Transverse colon (tissue), 4 donors: ENCODE results near the gene AACS. TPM values are rescaled to one million over a fixed set of nuclear protein-coding genes. Genes with fewer than 3 reads are reported as not detected.
"Not testable (repeated sequence)": the region's sequence is repeated elsewhere in the genome, so short reads cannot be mapped to it uniquely, and the experiment has no call there.

Source experiments
- DNase-seq: peaks from one replicate; pipeline ENCODE4 v3.0.0-alpha.2; 2019
- H3K27ac ChIP-seq, 4 donors: fragments of 200-600 bp; sonication (generic); 2 replicates each; pipeline ENCODE4 v1.5.1; 2016 to 2018; ENCODE audit warnings: inconsistent platforms in 4 of 4
- H3K27me3 ChIP-seq: fragments of 200-600 bp; sonication (generic); 2 replicates; pipeline ENCODE4 v1.5.1; 2017; ENCODE audit warnings: inconsistent platforms
- H3K36me3 ChIP-seq, 4 donors: fragments of 200-600 bp; sonication (generic); 2 replicates each; pipeline ENCODE4 v1.5.1; 2017 to 2019; ENCODE audit warnings: inconsistent platforms in 4 of 4
- H3K4me1 ChIP-seq, 4 donors: fragments of 200-600 bp; sonication (generic); 2 replicates each; pipeline ENCODE4 v1.5.1; 2017 to 2020; ENCODE audit warnings: inconsistent platforms in 4 of 4
- H3K4me3 ChIP-seq, 4 donors: fragments of 200-600 bp; sonication (generic); 1 replicate in 1 of 4; 2 replicates in 3 of 4; pipeline versions ENCODE4 v1.5.1 to v1.6.1; 2017 to 2019; ENCODE audit warnings: inconsistent platforms in 4 of 4
- H3K9me3 ChIP-seq, 2 donors: fragments of 200-600 bp; sonication (generic); 2 replicates each; pipeline ENCODE4 v1.5.1; 2017 to 2019; ENCODE audit warnings: inconsistent platforms in 2 of 2
- EP300 ChIP-seq: sonication (generic); formaldehyde crosslinking; IDR thresholded peaks from one replicate; pipeline ENCODE4 v1.6.1; 2017; ENCODE audit warnings: antibody characterized with exemption, low read depth
- POLR2A ChIP-seq: fragments of 450-650 bp; IDR thresholded peaks from one replicate; pipeline ENCODE4 v1.6.1; 2016; ENCODE audit warnings: antibody characterized with exemption, mild to moderate bottlenecking, moderate library complexity
- POLR2AphosphoS5 ChIP-seq, 3 donors: sonication (generic); formaldehyde crosslinking; IDR thresholded peaks; one replicate each; pipeline ENCODE4 v1.6.1; 2016; ENCODE audit warnings: antibody characterized with exemption in 3 of 3
- WGBS, 2 donors: methylation state at CpG; one replicate each; pipeline ENCODE4 v1.1.5; 2018; ENCODE audit warnings: low coverage in 1 of 2; 5-methylcytosine and 5-hydroxymethylcytosine counted together
- in situ Hi-C, 4 donors: fragments of 200-750 bp; cut with MboI; loops; one replicate each; pipeline versions ENCODE4 v1.15.0 to v1.15.1; 2017; ENCODE audit warnings: low sequenced_read_pairs in 3 of 4, low pct_ligation_motif_present in 1 of 4, low pct_unique_long_range_greater_than_20kb in 1 of 4
- intact Hi-C: fragments of 100-400 bp; cut with DNase I; formaldehyde crosslinking; loops from one replicate; pipeline ENCODE4 v1.15.1; 2023; ENCODE audit warnings: low total_unique reads
- total RNA-seq, 4 donors: library from RNA; depleted of rRNA; stranded (reverse); fragments of >200 nt; gene quantifications; one replicate each; pipeline ENCODE4 v1.1.0, GENCODE V29; 2016
- TF ChIP-seq, protein P1 (sequence below), 5 experiments: fragments of 200-600 bp in 3 of 5; fragments of 450-650 bp in 2 of 5; sonication (generic) in 3 of 5; IDR thresholded peaks; 1 replicate in 2 of 5; 2 replicates in 3 of 5; pipeline ENCODE4 v1.5.1; 2016 to 2017; ENCODE audit warnings: antibody characterized with exemption in 5 of 5, inconsistent platforms in 3 of 5, mild to moderate bottlenecking in 2 of 5, moderate library complexity in 1 of 5

AACS gene
- total RNA-seq, 4 donors from 2014 or later, result 18.5 to 33.7 (median 27.1) TPM

GRCh38 chr12:125025606-125026235 lies 39.5 kb upstream of the AACS start:
- in situ Hi-C loops, result no loop called here

DNA sequence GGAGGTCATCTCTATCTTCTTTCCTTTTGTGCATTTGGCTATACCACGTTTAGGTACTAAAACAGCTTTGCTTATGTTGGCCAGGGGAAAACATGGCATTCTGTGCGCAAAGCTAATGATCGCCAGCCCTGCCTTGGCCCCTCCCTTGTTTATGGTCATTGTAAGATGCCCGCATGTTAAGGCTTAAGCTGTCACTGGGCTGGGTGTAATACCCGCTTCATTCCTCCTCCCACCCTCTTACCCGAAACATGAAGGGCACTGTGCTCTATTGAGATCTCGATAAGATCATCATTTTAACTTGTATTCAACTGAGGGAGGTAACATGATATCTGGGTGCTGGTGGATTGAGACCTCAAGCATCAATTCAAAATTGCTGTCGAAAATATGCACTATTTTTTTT lies 37.1 kb upstream of the AACS start:
- Histone ChIP-seq H3K27me3 (no peaks in the 10 kb centered on the region), H3K36me3 (no peaks in the 10 kb centered on the region), H3K9me3 (no peaks in the 10 kb centered on the region), H3K27ac (no peak overlapping the region), H3K4me1 (no peaks in the 10 kb centered on the region), H3K4me3 (no peak overlapping the region)
- 79 to 88% methylated on average over 4 to 8 of the region's 8 CpGs for WGBS, 2 donors
- no peak for DNase-seq
- intact Hi-C loops (no loop called here), in situ Hi-C loops (no loop called here)
- TF ChIP-seq EP300 (no peak), POLR2AphosphoS5 (IDR thresholded peaks at IDR 0.05) (no peak), POLR2A (no peak)
- TF ChIP-seq, protein P1, sequence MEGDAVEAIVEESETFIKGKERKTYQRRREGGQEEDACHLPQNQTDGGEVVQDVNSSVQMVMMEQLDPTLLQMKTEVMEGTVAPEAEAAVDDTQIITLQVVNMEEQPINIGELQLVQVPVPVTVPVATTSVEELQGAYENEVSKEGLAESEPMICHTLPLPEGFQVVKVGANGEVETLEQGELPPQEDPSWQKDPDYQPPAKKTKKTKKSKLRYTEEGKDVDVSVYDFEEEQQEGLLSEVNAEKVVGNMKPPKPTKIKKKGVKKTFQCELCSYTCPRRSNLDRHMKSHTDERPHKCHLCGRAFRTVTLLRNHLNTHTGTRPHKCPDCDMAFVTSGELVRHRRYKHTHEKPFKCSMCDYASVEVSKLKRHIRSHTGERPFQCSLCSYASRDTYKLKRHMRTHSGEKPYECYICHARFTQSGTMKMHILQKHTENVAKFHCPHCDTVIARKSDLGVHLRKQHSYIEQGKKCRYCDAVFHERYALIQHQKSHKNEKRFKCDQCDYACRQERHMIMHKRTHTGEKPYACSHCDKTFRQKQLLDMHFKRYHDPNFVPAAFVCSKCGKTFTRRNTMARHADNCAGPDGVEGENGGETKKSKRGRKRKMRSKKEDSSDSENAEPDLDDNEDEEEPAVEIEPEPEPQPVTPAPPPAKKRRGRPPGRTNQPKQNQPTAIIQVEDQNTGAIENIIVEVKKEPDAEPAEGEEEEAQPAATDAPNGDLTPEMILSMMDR (IDR thresholded peaks at IDR 0.05), result no peak

More at GRCh38 chr12:125025606-125026235, 39.5 kb upstream of the AACS start:
- 90 to 91% methylated on average over 8 to 9 of the region's 9 CpGs for WGBS, 2 donors
- DNase-seq, result no peak
- Histone ChIP-seq H3K27ac (no peak overlapping the region), H3K9me3 (no peaks in the 10 kb centered on the region), H3K27me3 (no peaks in the 10 kb centered on the region), H3K36me3 (no peaks in the 10 kb centered on the region), H3K4me3 (no peak overlapping the region), H3K4me1 (no peaks in the 10 kb centered on the region)
- TF ChIP-seq, protein P1 (IDR thresholded peaks at IDR 0.05), result no peak
- TF ChIP-seq POLR2AphosphoS5 (IDR thresholded peaks at IDR 0.05), result no peak
- intact Hi-C loops, result no loop called here

DNA sequence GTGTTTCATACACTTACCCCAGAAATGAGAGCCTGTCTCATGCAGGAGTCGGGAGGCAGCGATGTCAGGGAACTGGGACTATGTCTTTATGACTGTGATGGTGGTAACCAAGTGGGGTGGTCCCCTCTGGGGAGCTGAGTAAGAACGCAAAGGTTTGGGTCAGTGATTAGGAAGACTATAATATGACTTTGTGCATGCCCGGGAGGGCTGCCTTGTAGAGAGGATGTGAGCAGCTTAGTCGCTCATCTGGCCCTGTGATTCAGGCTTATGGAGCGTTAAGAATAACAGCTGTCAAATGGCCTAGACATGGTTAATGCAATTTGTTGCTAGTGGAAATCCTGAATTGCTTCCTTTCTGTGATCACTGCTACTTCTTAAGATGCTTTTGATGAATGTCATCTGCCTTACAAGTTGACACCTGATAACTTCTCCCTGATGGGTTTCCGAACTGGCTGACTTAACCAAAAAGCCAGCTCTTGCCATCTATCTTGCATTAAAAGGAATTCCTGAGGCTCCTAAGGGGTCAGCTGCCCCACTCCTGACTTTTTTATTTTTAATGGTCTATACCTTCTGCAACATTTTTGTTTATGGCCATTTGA lies 35.4 kb upstream of the AACS start:
- intact Hi-C loops (no loop called here), in situ Hi-C loops (no loop called here)
- Histone ChIP-seq H3K4me1 (no peaks in the 10 kb centered on the region), H3K4me3 (no peak overlapping the region), H3K27ac (no peak overlapping the region), H3K9me3 (peaks cover 0 to 3% of the 10 kb centered on the region in 2 donors), H3K36me3 (no peaks in the 10 kb centered on the region), H3K27me3 (no peaks in the 10 kb centered on the region)
- DNase-seq, result no peak
- no peak for TF ChIP-seq POLR2A
- 67 to 92% methylated on average over 3 to 7 of the region's 7 CpGs for WGBS, 2 donors

DNA sequence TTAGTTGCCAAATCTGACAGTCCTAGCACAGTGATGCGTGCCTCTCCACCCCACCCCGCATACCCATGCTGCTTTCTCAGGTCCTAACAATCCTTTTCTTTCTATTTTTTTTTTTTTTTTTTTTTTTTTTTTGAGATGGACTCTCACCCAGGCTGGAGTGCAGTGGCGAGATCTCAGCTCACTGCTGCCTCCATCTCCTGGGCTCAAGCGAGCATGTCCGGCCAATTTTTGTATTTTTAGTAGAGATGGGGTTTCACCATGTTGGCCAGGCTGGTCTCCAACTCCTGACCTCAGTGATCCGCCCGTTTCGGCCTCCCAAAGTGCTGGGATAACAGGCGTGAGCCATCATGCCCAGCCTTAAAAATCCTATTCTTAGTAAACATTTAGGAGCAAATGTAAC lies 33.8 kb upstream of the AACS start:
- H3K4me3 ChIP-seq, H3K9me3 ChIP-seq, DNase-seq, H3K36me3 ChIP-seq, H3K4me1 ChIP-seq, H3K27ac ChIP-seq, H3K27me3 ChIP-seq, intact Hi-C loops, in situ Hi-C loops: not testable (repeated sequence)
- WGBS, 2 donors, result 86 to 91% methylated on average over 7 to 9 of the region's 9 CpGs

DNA sequence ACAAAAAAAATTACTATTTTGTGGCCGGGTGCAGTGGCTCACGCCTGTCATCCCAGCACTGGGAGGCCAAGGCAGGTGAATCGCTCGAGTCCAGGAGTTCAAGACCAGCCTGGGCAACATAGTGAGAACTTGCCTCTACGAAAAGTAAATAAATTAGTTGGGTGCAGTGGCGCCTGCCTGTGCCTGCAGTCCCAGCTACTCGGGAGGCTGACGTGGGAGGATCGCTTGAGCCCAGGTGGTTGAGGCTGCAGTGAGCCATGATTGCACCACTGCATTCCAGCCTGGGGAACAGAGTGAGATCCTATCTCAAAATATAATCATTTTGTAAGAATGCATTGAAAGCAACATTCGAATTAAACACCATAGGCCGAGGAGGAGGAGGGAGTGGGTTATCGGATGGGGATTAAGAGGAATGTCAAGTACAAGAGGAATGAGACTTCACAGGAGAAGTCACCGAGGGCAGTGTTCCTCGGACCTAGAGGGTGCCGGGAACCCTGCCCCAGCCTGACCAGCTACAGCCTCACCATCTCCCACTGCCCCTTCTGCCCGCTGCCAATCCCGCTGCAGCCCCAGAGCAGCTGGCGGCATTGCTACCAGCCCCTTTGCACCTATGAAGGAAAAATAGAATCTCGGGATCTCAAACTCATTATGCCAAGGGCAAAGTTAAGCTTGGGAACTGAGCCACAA lies 32.6 kb upstream of the AACS start:
- intact Hi-C loops, result no loop called here
- whole genome bisulfite sequencing, 2 donors, result 89 to 91% methylated on average over 7 to 19 of the region's 19 CpGs
- no peak for TF ChIP-seq POLR2A
- TF ChIP-seq, protein P1 (IDR thresholded peaks at IDR 0.05), result no peak
- no peak for TF ChIP-seq POLR2AphosphoS5 (IDR thresholded peaks at IDR 0.05)
- TF ChIP-seq EP300, result no peak

More for the DNA sequence above, 32.6 kb upstream of the AACS start:
- Histone ChIP-seq H3K4me1 (no peaks in the 10 kb centered on the region), H3K27me3 (no peaks in the 10 kb centered on the region), H3K36me3 (no peaks in the 10 kb centered on the region), H3K4me3 (no peak overlapping the region), H3K9me3 (peaks cover 0 to 5% of the 10 kb centered on the region in 2 donors), H3K27ac (no peak overlapping the region)
- in situ Hi-C loops, result no loop called here
- no peak for DNase-seq
